Skeletal muscle cell (primary cell): ENCODE data around the gene MCF2L2.

Experiments
- DNase-seq: peaks from one replicate; pipeline ENCODE4 v3.0.0-alpha.2; 2010; ENCODE audit warnings: low read depth
- H3K4me3 ChIP-seq: 2 replicates; pipeline ENCODE4 v1.5.1; 2011; ENCODE audit warnings: low read depth, mild to moderate bottlenecking, control low read depth, low read length, moderate library complexity

MCF2L2 gene

GRCh38 chr3:183278479-183279088 lies 149.8 kb downstream of the MCF2L2 start:
- DNase-seq, result no peak
- no peak overlapping the region for H3K4me3 ChIP-seq

GRCh38 chr3:183277260-183277659 lies 151.2 kb downstream of the MCF2L2 start:
- no peak for DNase-seq
- H3K4me3 ChIP-seq, result no peak overlapping the region

- DNase-seq, result no peak
- H3K4me3 ChIP-seq, result no peak overlapping the region
Observed at GRCh38 chr3:183275937-183276336, 152.5 kb downstream of the MCF2L2 start.

- no peak overlapping the region for H3K4me3 ChIP-seq
- DNase-seq, result peak; percentile 60
Observed at GRCh38 chr3:183275418-183275817, 153.0 kb downstream of the MCF2L2 start.

- no peak overlapping the region for H3K4me3 ChIP-seq
- DNase-seq, result no peak
Observed at GRCh38 chr3:183274609-183275008, 153.8 kb downstream of the MCF2L2 start.

GRCh38 chr3:183272791-183273190 lies 155.6 kb downstream of the MCF2L2 start:
- DNase-seq, result no peak
- H3K4me3 ChIP-seq, result no peak overlapping the region

GRCh38 chr3:183272142-183272541 lies 156.3 kb downstream of the MCF2L2 start:
- H3K4me3 ChIP-seq, result no peak overlapping the region
- no peak for DNase-seq

DNA sequence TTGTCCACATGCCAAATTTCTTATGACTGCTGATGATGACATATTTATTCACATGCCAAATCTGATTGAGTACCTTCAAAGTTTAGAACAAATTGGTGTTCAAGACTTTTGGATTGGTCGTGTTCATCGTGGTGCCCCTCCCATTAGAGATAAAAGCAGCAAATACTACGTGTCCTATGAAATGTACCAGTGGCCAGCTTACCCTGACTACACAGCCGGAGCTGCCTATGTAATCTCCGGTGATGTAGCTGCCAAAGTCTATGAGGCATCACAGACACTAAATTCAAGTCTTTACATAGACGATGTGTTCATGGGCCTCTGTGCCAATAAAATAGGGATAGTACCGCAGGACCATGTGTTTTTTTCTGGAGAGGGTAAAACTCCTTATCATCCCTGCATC lies 158.1 kb downstream of the MCF2L2 start:
- DNase-seq, result no peak
- no peak overlapping the region for H3K4me3 ChIP-seq

DNA sequence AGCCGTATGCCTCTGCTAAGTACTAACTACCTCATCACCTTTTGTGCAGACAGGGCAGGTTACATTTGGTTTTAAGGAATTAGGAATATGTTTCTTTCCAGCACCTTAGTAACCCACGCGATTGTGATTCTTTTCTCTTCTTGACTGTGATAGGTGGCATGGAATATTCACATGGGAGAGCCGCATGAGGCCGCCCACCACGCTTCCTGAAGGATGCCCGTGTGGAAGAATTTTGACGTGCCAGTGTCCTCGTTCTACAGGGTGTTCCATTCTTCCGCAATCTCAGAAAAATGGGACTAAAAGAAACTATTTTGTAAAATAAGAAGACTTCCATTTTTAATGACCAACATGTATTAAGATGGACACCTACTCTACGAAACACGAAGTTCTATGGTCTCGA lies 159.1 kb downstream of the MCF2L2 start:
- DNase-seq, result no peak
- no peak overlapping the region for H3K4me3 ChIP-seq

DNA sequence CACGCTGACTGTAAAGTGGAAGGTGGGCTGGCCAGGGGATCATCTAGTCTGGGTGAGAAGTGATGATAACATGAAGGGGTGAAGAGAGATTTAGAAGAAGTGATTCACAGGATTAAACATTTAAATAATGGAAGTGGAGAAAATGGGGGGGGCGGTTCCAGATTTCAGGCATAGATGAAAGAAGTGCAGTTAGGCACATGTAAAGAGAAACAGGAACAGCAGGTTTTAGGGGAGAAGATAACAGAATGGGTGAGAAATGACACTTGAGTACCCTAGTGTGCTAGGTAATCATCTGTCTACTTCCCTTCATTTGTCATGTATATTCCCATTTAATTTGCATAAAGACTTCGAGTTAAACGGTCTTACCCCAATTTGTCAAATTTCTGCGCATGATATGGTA lies 160.1 kb downstream of the MCF2L2 start:
- no peak overlapping the region for H3K4me3 ChIP-seq
- no peak for DNase-seq

GRCh38 chr3:183267140-183267539 lies 161.3 kb downstream of the MCF2L2 start:
- no peak for DNase-seq
- no peak overlapping the region for H3K4me3 ChIP-seq

- no peak overlapping the region for H3K4me3 ChIP-seq
- DNase-seq, result no peak
Observed at GRCh38 chr3:183266454-183266853, 162.0 kb downstream of the MCF2L2 start.

- peak; percentile 94 for DNase-seq
- H3K4me3 ChIP-seq, result no peak overlapping the region
Observed at GRCh38 chr3:183265834-183266417, 162.5 kb downstream of the MCF2L2 start.

DNA sequence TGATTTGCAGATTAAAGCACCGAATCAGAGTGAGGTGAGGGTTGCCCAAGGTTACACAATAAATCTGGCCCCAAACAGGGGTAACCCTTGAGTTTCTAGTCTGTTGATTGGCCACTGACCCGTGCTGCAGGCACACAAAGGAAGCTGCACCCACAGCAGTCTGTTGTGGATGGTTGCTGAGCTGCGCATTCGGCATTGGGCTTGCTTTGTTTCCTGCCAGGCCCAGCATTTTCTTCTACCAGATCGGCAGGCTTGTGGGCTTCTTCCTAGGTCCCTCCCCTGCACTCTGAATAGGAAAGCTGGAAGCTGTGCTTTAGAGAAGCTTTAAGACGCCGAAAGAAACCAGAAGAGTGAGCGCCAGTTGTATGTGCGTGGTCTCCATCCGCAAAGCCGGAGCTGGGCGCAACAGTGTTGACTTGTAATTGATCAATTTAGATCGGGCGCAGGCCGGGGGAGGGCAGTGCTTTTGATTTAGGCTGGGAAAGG lies 163.2 kb downstream of the MCF2L2 start:
- no peak overlapping the region for H3K4me3 ChIP-seq
- no peak for DNase-seq

DNA sequence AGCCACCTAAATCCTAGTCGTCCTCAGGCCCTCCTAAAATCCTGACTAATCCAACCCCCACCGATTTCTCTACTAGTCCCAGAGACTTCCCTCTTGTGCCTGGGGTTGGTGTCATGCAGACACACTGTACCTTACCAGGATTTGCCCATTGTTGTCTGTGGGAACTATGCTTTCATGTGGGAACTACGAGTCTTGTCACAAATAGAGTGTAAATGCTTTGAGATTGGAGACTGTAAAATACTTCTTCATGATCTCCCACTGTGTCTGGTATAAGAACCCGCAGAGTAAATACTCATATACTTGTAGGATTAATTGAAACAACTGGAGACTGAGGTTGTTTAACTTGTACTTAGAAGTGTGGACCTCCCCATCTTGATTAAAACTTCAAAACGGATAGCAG lies 164.2 kb downstream of the MCF2L2 start:
- H3K4me3 ChIP-seq, result no peak overlapping the region
- DNase-seq, result no peak

DNA sequence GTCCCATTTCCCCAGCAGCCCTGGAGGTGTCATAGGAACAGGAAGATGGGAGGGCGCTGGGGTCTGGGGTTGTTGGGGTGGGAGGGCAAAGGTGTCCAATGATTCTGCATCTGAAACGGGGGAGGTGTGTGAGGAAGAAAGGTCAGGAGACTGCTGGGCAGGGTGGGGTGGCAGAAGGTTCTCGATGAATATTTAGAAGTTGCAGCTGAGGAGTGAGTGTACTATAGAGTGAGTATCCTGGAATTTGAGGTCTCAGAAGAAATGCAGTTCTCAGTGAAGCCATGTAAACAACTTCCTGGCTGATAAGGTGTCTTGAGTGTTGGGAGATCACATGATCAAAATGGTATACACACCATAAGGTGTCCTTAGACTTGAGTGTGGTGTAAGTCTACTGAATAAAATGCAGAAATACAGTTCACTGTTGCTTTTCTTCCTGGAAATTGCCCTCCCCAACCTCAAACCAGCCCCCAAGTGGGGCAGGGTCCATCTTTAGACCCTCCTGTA lies 165.5 kb downstream of the MCF2L2 start:
- DNase-seq, result no peak

GRCh38 chr3:183261151-183261724 lies 167.2 kb downstream of the MCF2L2 start:
- no peak overlapping the region for H3K4me3 ChIP-seq
- DNase-seq, result no peak

More for the DNA sequence above, 165.5 kb downstream of the MCF2L2 start:
- no peak overlapping the region for H3K4me3 ChIP-seq

- no peak for DNase-seq
- H3K4me3 ChIP-seq, result no peak overlapping the region
Observed at GRCh38 chr3:183260167-183260904, 168.1 kb downstream of the MCF2L2 start.

GRCh38 chr3:183259621-183260020 lies 168.8 kb downstream of the MCF2L2 start:
- H3K4me3 ChIP-seq, result no peak overlapping the region
- DNase-seq, result no peak

- DNase-seq, result no peak
- no peak overlapping the region for H3K4me3 ChIP-seq
Observed at GRCh38 chr3:183259087-183259486, 169.3 kb downstream of the MCF2L2 start.
